ENCODE results near the gene USP30. TPM values are rescaled to one million over a fixed set of nuclear protein-coding genes. Genes with fewer than 3 reads are reported as not detected.
"Not testable (repeated sequence)": the region's sequence is repeated elsewhere in the genome, so short reads cannot be mapped to it uniquely, and the experiment has no call there.

Gene USP30
- total RNA-seq, 1 experiment from 2014 or later, result 4.0 TPM

- Mint-ChIP-seq H3K27ac (ENCODE audit: low read depth, unreplicated experiment) (no peak overlapping the region), H3K27me3 (ENCODE audit: insufficient read depth, unreplicated experiment) (peaks cover 31% of the 10 kb centered on the region), H3K4me3 (ENCODE audit: unreplicated experiment) (no peak overlapping the region), H3K9me3 (ENCODE audit: unreplicated experiment) (no peaks in the 10 kb centered on the region), H3K4me1 (ENCODE audit: insufficient read depth, unreplicated experiment) (no peaks in the 10 kb centered on the region), H3K36me3 (ENCODE audit: insufficient read depth, unreplicated experiment) (no peaks in the 10 kb centered on the region)
- TF ChIP-seq, protein P1, sequence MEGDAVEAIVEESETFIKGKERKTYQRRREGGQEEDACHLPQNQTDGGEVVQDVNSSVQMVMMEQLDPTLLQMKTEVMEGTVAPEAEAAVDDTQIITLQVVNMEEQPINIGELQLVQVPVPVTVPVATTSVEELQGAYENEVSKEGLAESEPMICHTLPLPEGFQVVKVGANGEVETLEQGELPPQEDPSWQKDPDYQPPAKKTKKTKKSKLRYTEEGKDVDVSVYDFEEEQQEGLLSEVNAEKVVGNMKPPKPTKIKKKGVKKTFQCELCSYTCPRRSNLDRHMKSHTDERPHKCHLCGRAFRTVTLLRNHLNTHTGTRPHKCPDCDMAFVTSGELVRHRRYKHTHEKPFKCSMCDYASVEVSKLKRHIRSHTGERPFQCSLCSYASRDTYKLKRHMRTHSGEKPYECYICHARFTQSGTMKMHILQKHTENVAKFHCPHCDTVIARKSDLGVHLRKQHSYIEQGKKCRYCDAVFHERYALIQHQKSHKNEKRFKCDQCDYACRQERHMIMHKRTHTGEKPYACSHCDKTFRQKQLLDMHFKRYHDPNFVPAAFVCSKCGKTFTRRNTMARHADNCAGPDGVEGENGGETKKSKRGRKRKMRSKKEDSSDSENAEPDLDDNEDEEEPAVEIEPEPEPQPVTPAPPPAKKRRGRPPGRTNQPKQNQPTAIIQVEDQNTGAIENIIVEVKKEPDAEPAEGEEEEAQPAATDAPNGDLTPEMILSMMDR (IDR thresholded peaks at IDR 0.05; ENCODE audit: unreplicated experiment), result no peak
- no peak for DNase-seq (ENCODE audit: unreplicated experiment)
- BruUV-seq (replicated peaks), result no TSS peak
- intact Hi-C loops (cut with micrococcal nuclease), result no loop called here
- CTCF ChIA-PET, result no interaction called here
- POLR2A ChIA-PET, result no interaction called here
Measured at GRCh38 chr12:109027767-109028166, 24.6 kb upstream of the USP30 start.

GRCh38 chr12:109028624-109029023, 23.8 kb upstream of the USP30 start:
- H3K9me3 Mint-ChIP-seq (ENCODE audit: unreplicated experiment); H3K4me3 Mint-ChIP-seq (ENCODE audit: unreplicated experiment); DNase-seq (ENCODE audit: unreplicated experiment); H3K36me3 Mint-ChIP-seq (ENCODE audit: insufficient read depth, unreplicated experiment); intact Hi-C loops (cut with micrococcal nuclease); H3K27ac Mint-ChIP-seq (ENCODE audit: low read depth, unreplicated experiment); CTCF ChIA-PET; POLR2A ChIA-PET; H3K4me1 Mint-ChIP-seq (ENCODE audit: insufficient read depth, unreplicated experiment); BruUV-seq (replicated peaks): not testable (repeated sequence)
- H3K27me3 Mint-ChIP-seq (ENCODE audit: insufficient read depth, unreplicated experiment), result peaks cover 40% of the 10 kb centered on the region

GRCh38 chr12:109029411-109029810, 23.0 kb upstream of the USP30 start:
- CTCF ChIA-PET, result no interaction called here
- BruUV-seq (replicated peaks), result no TSS peak

GRCh38 chr12:109033239-109034196, 18.9 kb upstream of the USP30 start:
- BruUV-seq (replicated peaks), result no TSS peak
- Mint-ChIP-seq H3K4me1 (ENCODE audit: insufficient read depth, unreplicated experiment) (no peaks in the 10 kb centered on the region), H3K9me3 (ENCODE audit: unreplicated experiment) (no peaks in the 10 kb centered on the region), H3K27me3 (ENCODE audit: insufficient read depth, unreplicated experiment) (peaks cover 47% of the 10 kb centered on the region), H3K4me3 (ENCODE audit: unreplicated experiment) (no peak overlapping the region), H3K36me3 (ENCODE audit: insufficient read depth, unreplicated experiment) (no peaks in the 10 kb centered on the region), H3K27ac (ENCODE audit: low read depth, unreplicated experiment) (no peak overlapping the region)
- peak; percentile 6 for DNase-seq (ENCODE audit: unreplicated experiment)
- TF ChIP-seq, protein P1 (IDR thresholded peaks at IDR 0.05; ENCODE audit: unreplicated experiment), result no peak
- CTCF ChIA-PET, result no interaction called here
- POLR2A ChIA-PET, result interaction anchor here (1.0 to 1.1 kb wide), 2 partner anchors 9 to 59 kb away, joined by 3 read pairs; no protein-coding TSS in a partner anchor
- intact Hi-C loops (cut with micrococcal nuclease), result no loop called here

More at GRCh38 chr12:109029411-109029810, 23.0 kb upstream of the USP30 start:
- TF ChIP-seq, protein P1 (IDR thresholded peaks at IDR 0.05; ENCODE audit: unreplicated experiment), result no peak
- no peaks in the 10 kb centered on the region for H3K4me1 Mint-ChIP-seq (ENCODE audit: insufficient read depth, unreplicated experiment)
- POLR2A ChIA-PET, result interaction anchor here (0.6 kb wide), 1 partner anchor 35 kb away, joined by 4 read pairs; no protein-coding TSS in a partner anchor
- peaks cover 47% of the 10 kb centered on the region for H3K27me3 Mint-ChIP-seq (ENCODE audit: insufficient read depth, unreplicated experiment)
- H3K9me3 Mint-ChIP-seq (ENCODE audit: unreplicated experiment), result no peaks in the 10 kb centered on the region
- H3K36me3 Mint-ChIP-seq (ENCODE audit: insufficient read depth, unreplicated experiment), result no peaks in the 10 kb centered on the region
- intact Hi-C loops (cut with micrococcal nuclease), result no loop called here
- DNase-seq (ENCODE audit: unreplicated experiment), result no peak
- H3K27ac Mint-ChIP-seq (ENCODE audit: low read depth, unreplicated experiment), result no peak overlapping the region
- H3K4me3 Mint-ChIP-seq (ENCODE audit: unreplicated experiment), result no peak overlapping the region
